Activated CD8-positive, alpha-beta memory T cell treated with anti-CD3 and anti-CD28 coated beads for 4 hours (primary cell): ENCODE data around the gene C2orf92.
"Not testable (repeated sequence)": the region's sequence is repeated elsewhere in the genome, so short reads cannot be mapped to it uniquely, and the experiment has no call there.

ENCODE experiments used
- DNase-seq, 2 donors: peaks; one replicate each; pipeline ENCODE4 v3.0.0-alpha.2; 2020; ENCODE audit warnings: low read depth in 2 of 2

C2orf92 gene

GRCh38 chr2:97669448-97669847 is at the start of gene C2orf92:
C2orf92 (plus strand) TSS chr2:97669713; CDS start chr2:97669789, 76 bp downstream.
- no peak for DNase-seq

DNA sequence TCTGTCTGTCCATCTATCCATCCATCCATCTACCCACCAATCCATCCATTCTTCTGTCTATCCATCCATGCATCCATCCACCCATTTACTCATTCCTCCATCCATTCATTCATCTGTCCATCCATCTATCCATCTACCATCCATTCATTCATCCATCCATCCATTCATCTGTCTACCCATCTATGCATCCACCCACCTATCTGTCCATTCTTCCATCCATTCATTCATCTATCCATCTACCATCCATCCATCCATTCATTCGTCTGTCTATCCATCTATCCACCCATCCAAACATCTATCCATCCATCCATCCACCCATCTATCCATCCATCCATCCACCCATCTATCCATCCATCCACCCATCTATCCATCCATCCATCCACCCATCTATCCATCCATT is 49.0 kb upstream of the C2orf92 start:
- DNase-seq = not testable (repeated sequence)

- not testable (repeated sequence) for DNase-seq
Observed at GRCh38 chr2:97622976-97623375, 46.5 kb upstream of the C2orf92 start.

DNA sequence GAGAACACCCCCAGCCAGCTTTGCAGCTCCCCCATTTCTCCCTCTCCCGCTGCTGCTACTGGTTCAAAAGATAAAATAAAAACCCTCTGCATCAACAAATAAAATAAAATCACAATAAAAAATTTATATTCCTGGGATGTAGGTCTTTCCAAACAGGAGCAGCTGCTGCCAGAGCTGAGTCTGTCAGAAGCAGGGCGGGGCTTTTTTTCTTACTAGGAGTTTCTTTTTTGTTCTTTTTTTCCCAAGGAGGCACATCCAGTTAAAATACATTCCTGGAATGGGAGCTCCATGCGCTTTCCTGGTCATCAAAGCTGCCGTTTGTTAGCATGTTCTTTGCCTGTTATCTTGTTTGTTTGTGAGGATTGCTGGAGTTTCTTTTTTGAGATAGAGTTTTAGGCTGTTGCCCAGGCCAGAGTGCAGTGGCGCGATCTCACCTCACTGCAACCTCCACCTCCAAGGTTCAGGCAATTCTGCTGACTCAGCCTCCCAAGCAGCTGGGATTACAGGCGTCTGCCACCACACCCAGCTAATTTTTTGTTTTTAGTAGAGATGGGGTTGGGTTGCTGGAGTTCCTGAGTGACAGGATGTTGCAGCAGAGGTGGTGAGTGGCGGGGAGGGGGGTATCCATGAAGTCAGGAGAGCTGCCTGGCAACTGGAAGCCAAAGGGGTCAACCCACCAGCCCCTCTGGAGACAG is 44.0 kb upstream of the C2orf92 start:
- DNase-seq = not testable (repeated sequence)

DNA sequence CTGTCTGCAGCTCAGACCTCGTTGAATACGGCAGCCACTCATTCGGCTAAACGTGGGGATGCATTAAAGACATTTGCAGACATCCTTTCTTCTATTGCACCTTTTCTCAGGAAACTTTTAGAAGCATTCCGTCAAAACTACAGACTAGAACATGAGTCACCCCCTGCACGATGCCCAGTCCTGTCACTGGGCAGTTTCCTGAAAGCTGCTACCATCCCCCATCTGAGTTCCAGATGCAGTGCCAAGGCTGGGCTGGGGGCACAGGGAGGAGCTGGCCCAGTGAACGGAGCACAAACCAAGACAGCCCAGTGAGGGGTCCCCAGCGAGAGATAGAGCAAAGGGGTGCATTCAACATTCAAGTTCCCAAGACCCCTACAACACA is 43.5 kb upstream of the C2orf92 start:
- DNase-seq = not testable (repeated sequence)

GRCh38 chr2:97644023-97644717 is 25.3 kb upstream of the C2orf92 start:
- DNase-seq = no peak

DNA sequence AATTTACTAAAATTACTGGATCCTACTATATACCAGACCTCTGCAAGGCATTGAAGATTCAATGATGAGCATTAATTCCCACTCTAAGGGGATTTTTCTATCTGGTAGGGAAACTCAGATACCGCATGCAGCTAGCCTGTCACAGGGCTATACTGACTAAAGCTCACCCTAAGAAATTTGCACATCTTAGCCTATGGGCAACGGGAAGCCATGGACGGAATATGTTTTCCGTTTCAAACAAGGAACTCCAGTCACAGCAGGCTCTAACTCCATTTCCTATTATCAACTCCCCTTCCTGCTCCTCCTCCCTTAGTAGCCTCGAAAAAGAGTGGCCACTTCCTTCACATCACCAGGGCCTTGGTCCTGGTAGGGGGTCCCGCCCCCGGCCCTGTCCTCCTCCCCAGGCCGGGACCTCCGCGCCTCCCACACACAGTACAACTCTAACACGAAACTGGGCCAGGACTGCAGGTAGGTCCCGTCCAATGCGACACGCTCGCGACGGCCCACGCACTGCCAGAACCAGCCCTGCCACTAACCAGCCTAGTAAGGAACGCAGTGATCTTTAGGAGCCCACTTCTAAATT is 24.3 kb upstream of the C2orf92 start:
- DNase-seq = no peak

GRCh38 chr2:97645695-97646629 is 23.6 kb upstream of the C2orf92 start, which contains the start of gene COX5B:
COX5B (plus strand) TSS chr2:97646062; CDS start chr2:97646087, 25 bp downstream.
- DNase-seq = peak; percentile 99

DNA sequence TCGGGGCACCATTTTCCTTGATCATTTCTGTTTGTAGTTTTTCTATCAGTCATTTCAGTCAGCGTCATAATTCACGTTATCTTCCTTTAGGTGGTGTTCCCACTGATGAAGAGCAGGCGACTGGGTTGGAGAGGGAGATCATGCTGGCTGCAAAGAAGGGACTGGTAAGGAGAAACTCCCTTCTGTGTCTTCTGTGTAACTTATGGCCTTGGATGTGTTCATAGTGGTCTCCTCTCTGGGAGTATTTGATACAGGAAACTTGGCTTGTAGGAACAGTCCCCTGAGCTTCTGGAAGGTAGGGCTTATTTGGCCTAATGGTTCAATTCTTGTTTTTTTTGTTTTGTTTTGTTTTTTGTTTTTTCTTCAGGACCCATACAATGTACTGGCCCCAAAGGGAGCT is 22.5 kb upstream of the C2orf92 start:
- no peak for DNase-seq

DNA sequence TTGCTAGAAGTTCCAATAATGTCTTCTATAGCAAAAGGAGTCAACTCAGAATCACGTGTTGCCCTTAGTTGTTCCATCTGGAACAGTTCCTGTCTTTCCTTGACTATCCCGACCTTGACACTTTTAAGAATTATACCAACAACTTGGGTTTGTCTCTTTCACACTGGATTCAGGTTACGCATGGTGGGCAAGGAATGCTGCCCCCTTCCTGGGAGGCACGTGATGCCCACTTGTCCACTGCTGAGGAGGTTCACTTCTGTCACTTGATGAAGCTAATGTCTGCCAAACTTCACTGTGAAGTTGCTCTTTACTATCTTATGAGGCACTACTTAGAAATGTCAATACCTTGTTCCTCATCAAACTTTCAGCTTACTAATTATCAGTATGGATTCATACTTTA is 18.4 kb upstream of the C2orf92 start:
- no peak for DNase-seq

DNA sequence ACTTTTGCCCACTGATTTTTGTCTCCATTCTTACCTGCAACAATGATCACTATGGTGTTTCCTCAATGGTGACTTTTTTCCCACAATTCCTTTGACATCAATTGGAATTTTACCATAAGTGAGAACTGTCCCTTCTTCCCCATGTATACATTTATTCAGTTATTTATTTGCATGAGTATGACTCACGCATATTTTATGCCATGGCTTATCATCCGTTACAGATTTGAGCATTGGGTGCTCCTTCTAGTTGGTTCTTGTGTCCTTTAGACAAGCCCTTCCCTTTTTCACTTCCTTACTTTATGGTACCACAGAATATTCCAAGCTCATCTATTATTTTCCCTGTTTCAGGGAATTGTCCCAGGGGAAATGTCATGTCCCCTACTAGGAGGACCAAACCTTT is 16.0 kb upstream of the C2orf92 start:
- no peak for DNase-seq

GRCh38 chr2:97653874-97654273 is 15.6 kb upstream of the C2orf92 start:
- DNase-seq = no peak

GRCh38 chr2:97654309-97654708 is 15.2 kb upstream of the C2orf92 start:
- DNase-seq = no peak

DNA sequence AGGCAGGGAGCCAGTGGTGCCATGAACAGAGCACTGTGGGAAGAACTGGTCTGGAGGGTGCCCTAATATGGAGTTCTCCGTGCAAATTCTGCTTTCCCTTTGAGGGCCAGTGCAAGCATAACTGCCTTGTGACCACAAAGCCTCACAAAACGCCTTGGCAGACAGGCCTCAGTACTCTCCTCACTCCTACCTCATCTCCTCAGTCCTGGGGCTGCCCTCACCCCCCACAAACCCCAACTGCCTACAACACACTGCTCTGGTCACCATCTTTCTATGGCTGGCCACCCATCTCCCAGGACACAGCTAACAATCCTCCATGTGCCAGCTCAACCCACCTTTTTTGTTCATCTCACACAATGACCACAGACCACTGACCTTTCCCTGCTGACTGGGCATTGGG is 14.7 kb upstream of the C2orf92 start:
- no peak for DNase-seq

- DNase-seq = no peak
Observed at GRCh38 chr2:97656129-97656755, 13.3 kb upstream of the C2orf92 start.

GRCh38 chr2:97656905-97657587 is 12.5 kb upstream of the C2orf92 start:
- DNase-seq = no peak

DNA sequence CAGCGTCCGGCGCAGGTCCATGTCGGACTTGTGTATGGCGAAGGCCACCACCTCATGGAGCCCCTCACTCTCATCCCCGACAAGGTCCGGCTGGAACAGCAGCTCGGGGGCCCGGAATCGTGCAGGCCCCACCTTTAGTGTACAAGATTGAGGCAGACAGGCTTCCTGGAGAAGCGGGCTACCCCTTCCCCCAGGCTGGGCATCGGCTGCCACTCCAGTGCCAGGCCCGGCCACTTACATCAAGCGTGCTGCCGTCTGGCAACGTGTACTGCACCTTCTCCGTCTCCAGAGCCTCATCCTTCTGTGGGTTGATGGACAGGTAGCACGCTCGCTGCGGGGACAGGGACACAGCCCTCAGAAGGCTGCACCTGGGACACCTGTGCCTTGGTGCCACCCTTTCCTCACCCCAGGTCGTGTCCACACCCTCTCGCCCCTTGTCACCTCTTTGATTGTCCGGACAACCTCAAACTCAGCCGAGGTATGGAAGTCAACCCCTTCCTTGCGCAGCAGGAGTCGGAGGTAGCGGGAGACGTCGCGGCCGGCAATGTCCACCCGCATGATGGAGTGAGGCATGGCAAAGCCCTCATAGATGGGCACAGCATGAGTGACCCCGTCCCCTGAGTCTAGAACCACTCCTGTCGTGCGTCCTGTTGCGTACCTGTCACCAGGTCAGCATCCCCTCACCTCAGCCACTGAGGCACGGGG is 11.4 kb upstream of the C2orf92 start:
- DNase-seq = no peak

GRCh38 chr2:97658691-97659157 is 10.8 kb upstream of the C2orf92 start:
- DNase-seq = no peak

DNA sequence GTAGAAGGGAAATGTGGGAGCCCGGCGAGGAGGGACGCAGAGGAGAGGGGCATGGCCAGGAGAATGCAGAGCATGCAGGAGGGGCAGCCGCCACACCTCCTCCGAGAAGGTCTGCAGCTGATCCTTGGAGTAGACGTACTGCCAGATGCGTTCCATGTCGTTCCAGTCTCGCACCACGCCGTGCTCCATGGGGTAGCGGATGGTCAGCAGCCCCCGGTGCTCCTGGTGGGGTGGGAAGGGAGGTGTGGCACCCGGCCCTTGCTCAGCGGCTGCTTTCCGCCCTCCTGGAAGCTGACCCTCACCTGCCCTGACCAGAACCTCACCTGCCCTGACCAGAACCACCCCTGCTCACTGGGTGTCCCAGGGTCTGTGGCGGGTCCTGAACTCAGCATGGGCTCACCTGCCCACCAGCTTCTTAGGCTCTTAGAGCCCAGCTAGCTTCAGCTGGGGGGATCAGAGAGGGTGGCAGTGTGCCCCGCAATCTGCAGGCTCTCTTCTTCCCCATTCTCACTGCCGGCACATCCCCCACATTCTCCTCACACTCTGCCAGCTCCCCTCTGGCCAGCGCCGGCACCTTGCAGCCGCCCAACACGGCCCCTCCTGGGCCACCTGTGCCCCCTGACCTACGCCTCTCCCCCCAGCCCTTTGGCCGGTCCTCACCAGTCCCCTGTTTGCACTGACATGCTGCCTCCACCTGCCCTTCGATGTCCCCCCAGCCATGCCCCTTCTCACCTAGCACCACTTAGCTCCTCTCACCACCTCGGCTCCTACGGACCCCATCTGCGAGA is 10.1 kb upstream of the C2orf92 start:
- no peak for DNase-seq
